GM12872 (cell line): ENCODE data around the gene GTF2IRD2.
"Not testable (repeated sequence)": the region's sequence is repeated elsewhere in the genome, so short reads cannot be mapped to it uniquely, and the experiment has no call there.

ENCODE experiments used
- TF ChIP-seq, protein P1 (sequence below): IDR thresholded peaks from 3 replicates; pipeline ENCODE4 v1.5.1; 2011; ENCODE audit warnings: low read depth, mild to moderate bottlenecking, low read length, moderate library complexity; ENCODE audit not compliant: insufficient read depth

The GTF2IRD2 gene

DNA sequence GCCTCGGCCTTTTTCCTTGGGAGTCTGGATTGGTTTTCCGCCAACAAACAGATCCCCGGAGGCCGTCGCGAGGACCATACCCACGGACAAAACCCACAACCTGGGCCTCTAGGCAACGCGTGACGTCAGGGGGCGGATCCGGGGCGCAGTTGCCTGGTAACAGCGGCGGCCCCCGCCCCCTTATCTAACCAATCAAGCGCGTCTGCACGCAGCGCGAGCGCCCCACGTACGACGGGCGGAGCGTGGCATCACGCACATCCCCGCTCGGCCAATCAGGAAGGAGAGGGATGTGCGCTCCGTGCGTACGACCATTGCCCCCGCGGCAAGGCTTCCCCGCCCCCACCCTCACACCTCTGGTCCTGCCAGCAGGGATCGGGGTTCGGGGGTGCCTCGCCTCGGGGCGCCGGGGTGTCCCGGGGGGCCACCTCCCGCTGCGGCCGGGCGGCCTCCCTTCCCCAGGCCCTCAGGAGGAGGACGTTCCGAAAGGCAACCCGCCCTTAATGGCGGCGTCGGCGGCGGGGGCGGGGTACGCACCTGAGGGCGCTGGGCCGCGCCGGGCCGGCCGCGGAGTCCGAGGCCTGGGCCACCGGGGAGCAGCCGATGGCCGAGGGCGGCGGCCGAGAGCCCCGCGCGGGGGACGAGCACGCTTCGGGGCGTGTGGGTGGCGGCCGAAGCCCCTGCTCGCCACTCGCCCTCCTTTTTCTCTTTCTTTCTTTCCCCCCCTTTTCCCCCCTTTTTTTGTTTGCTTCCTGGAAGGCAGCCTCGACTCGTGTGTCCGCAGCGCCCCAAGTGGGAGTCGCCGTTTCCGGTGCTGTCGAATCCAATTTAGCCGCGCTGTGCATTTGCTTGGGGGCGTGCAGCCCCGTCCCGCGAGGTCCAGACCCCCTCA lies at the start of gene GTF2IRD2:
Gene GTF2IRD2, minus strand, starts transcription at position 773 of the 889 bp plus-strand sequence. CDS start 15,227 bp downstream, outside the sequence.
- TF ChIP-seq, protein P1, sequence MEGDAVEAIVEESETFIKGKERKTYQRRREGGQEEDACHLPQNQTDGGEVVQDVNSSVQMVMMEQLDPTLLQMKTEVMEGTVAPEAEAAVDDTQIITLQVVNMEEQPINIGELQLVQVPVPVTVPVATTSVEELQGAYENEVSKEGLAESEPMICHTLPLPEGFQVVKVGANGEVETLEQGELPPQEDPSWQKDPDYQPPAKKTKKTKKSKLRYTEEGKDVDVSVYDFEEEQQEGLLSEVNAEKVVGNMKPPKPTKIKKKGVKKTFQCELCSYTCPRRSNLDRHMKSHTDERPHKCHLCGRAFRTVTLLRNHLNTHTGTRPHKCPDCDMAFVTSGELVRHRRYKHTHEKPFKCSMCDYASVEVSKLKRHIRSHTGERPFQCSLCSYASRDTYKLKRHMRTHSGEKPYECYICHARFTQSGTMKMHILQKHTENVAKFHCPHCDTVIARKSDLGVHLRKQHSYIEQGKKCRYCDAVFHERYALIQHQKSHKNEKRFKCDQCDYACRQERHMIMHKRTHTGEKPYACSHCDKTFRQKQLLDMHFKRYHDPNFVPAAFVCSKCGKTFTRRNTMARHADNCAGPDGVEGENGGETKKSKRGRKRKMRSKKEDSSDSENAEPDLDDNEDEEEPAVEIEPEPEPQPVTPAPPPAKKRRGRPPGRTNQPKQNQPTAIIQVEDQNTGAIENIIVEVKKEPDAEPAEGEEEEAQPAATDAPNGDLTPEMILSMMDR, result not testable (repeated sequence)

DNA sequence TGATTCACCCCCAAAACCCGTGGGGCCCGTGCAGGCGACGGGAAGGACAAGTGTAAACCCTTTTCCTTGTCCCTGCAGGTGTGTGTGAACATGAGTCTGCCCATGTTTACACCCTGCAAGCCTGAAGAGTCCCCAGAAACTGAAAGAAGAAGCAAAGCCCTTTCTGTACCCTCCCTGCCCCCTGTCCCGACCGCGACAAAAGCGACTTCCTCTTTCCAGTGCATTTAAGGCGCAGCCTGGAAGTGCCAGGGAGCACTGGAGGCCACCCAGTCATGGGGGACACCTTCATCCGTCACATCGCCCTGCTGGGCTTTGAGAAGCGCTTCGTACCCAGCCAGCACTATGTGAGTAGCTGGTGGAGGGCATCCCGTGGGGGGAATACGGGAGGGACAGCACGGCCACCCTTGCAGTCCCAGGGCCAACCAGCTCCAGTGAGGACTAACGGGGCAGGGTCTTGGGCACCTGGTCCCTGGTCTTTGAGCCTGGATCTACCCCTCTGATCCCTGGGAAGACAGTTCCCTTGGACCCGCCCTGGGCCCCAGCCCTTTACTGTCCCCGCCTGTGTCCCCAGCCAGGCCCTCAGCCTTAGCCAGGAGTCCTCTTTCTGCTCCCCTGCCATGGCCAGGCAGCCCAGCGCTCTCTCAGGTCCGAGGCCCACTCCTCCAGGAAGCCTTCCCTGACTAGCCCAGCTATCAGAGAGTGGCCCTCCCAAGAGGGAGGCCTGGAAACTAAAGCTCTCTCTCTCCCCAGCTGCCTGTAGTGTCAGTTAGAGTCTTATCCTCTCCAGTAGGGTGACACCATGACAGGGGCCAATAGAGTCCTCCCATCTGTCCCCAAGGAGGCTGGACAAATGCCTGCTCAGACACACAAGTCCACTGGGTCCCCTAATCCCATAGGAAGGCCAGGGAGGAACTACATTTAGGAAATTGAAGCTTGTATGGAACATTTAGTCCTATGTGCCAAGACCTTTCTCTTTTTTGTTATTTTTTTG lies 77.3 kb downstream of the GTF2IRD2 start, which contains the start of gene NCF1:
Gene NCF1, plus strand, starts transcription at position 252 of the 991 bp plus-strand sequence. Its CDS starts 21 bp downstream, at position 273.
- TF ChIP-seq, protein P1, result not testable (repeated sequence)
